ENCODE results near the gene ZNF169.
"Not testable (repeated sequence)": the region's sequence is repeated elsewhere in the genome, so short reads cannot be mapped to it uniquely, and the experiment has no call there.

The ZNF169 gene

GRCh38 chr9:94245651-94246050, 13.4 kb upstream of the ZNF169 start:
- FAIRE-seq: no peak
- no peak for DNase-seq (ENCODE audit: insufficient read length, low spot score)
- TF ChIP-seq PAX5 (IDR thresholded peaks at IDR 0.05; ENCODE audit: insufficient read depth, low read length, severe bottlenecking): no peak
- no peak for TF ChIP-seq SPI1 (IDR thresholded peaks at IDR 0.05; ENCODE audit: low read depth, low read length)
- TF ChIP-seq POU2F2 (IDR thresholded peaks at IDR 0.05; ENCODE audit: low read depth, low read length): no peak
- TF ChIP-seq TAF1 (IDR thresholded peaks at IDR 0.05; ENCODE audit: low read depth, low read length): no peak
- TF ChIP-seq POLR2A (IDR thresholded peaks at IDR 0.05; ENCODE audit: low read depth, low read length): no peak
- TF ChIP-seq POLR2AphosphoS5 (IDR thresholded peaks at IDR 0.05; ENCODE audit: low read depth, low read length): no peak

GRCh38 chr9:94250456-94250855, 8.6 kb upstream of the ZNF169 start:
- TF ChIP-seq POLR2A (IDR thresholded peaks at IDR 0.05; ENCODE audit: low read depth, low read length): no peak
- no peak for TF ChIP-seq POLR2AphosphoS5 (IDR thresholded peaks at IDR 0.05; ENCODE audit: low read depth, low read length)
- no peak for TF ChIP-seq POU2F2 (IDR thresholded peaks at IDR 0.05; ENCODE audit: low read depth, low read length)
- no peak for TF ChIP-seq PAX5 (IDR thresholded peaks at IDR 0.05; ENCODE audit: insufficient read depth, low read length, severe bottlenecking)
- no peak for TF ChIP-seq TAF1 (IDR thresholded peaks at IDR 0.05; ENCODE audit: low read depth, low read length)
- TF ChIP-seq SPI1 (IDR thresholded peaks at IDR 0.05; ENCODE audit: low read depth, low read length): no peak
- DNase-seq (ENCODE audit: insufficient read length, low spot score) (no peak), FAIRE-seq (no peak)

GRCh38 chr9:94256007-94256406, 3.1 kb upstream of the ZNF169 start:
- no peak for FAIRE-seq
- no peak for DNase-seq (ENCODE audit: insufficient read length, low spot score)
- TF ChIP-seq POLR2AphosphoS5 (IDR thresholded peaks at IDR 0.05; ENCODE audit: low read depth, low read length): no peak
- TF ChIP-seq POU2F2 (IDR thresholded peaks at IDR 0.05; ENCODE audit: low read depth, low read length): no peak
- no peak for TF ChIP-seq PAX5 (IDR thresholded peaks at IDR 0.05; ENCODE audit: insufficient read depth, low read length, severe bottlenecking)
- no peak for TF ChIP-seq TAF1 (IDR thresholded peaks at IDR 0.05; ENCODE audit: low read depth, low read length)
- no peak for TF ChIP-seq POLR2A (IDR thresholded peaks at IDR 0.05; ENCODE audit: low read depth, low read length)
- TF ChIP-seq SPI1 (IDR thresholded peaks at IDR 0.05; ENCODE audit: low read depth, low read length): no peak

GRCh38 chr9:94265626-94266402, 6.7 kb downstream of the ZNF169 start:
- not testable (repeated sequence) for FAIRE-seq; DNase-seq (ENCODE audit: insufficient read length, low spot score)

- DNase-seq (ENCODE audit: insufficient read length, low spot score) (no peak), FAIRE-seq (no peak)
- TF ChIP-seq POLR2A (IDR thresholded peaks at IDR 0.05; ENCODE audit: low read depth, low read length) (no peak), TAF1 (IDR thresholded peaks at IDR 0.05; ENCODE audit: low read depth, low read length) (no peak), POU2F2 (IDR thresholded peaks at IDR 0.05; ENCODE audit: low read depth, low read length) (no peak), POLR2AphosphoS5 (IDR thresholded peaks at IDR 0.05; ENCODE audit: low read depth, low read length) (no peak), SPI1 (IDR thresholded peaks at IDR 0.05; ENCODE audit: low read depth, low read length) (no peak), PAX5 (IDR thresholded peaks at IDR 0.05; ENCODE audit: insufficient read depth, low read length, severe bottlenecking) (no peak)
Observed at GRCh38 chr9:94269264-94269663, 10.2 kb downstream of the ZNF169 start.

GRCh38 chr9:94270009-94270408, 10.9 kb downstream of the ZNF169 start:
- TF ChIP-seq SPI1 (IDR thresholded peaks at IDR 0.05; ENCODE audit: low read depth, low read length) (no peak), POLR2AphosphoS5 (IDR thresholded peaks at IDR 0.05; ENCODE audit: low read depth, low read length) (no peak), POU2F2 (IDR thresholded peaks at IDR 0.05; ENCODE audit: low read depth, low read length) (no peak), TAF1 (IDR thresholded peaks at IDR 0.05; ENCODE audit: low read depth, low read length) (no peak), PAX5 (IDR thresholded peaks at IDR 0.05; ENCODE audit: insufficient read depth, low read length, severe bottlenecking) (no peak), POLR2A (IDR thresholded peaks at IDR 0.05; ENCODE audit: low read depth, low read length) (no peak)
- FAIRE-seq (no peak), DNase-seq (ENCODE audit: insufficient read length, low spot score) (no peak)

GRCh38 chr9:94277029-94277428, 17.9 kb downstream of the ZNF169 start:
- FAIRE-seq; DNase-seq (ENCODE audit: insufficient read length, low spot score): not testable (repeated sequence)

GRCh38 chr9:94277885-94278536, 18.9 kb downstream of the ZNF169 start:
- TF ChIP-seq SPI1 (IDR thresholded peaks at IDR 0.05; ENCODE audit: low read depth, low read length) (no peak), POLR2A (IDR thresholded peaks at IDR 0.05; ENCODE audit: low read depth, low read length) (no peak), POU2F2 (IDR thresholded peaks at IDR 0.05; ENCODE audit: low read depth, low read length) (no peak), PAX5 (IDR thresholded peaks at IDR 0.05; ENCODE audit: insufficient read depth, low read length, severe bottlenecking) (no peak), POLR2AphosphoS5 (IDR thresholded peaks at IDR 0.05; ENCODE audit: low read depth, low read length) (no peak), TAF1 (IDR thresholded peaks at IDR 0.05; ENCODE audit: low read depth, low read length) (no peak)

GRCh38 chr9:94280409-94280989, 21.4 kb downstream of the ZNF169 start:
- TF ChIP-seq POLR2AphosphoS5 (IDR thresholded peaks at IDR 0.05; ENCODE audit: low read depth, low read length) (no peak), PAX5 (IDR thresholded peaks at IDR 0.05; ENCODE audit: insufficient read depth, low read length, severe bottlenecking) (no peak), POU2F2 (IDR thresholded peaks at IDR 0.05; ENCODE audit: low read depth, low read length) (no peak)
- no peak for FAIRE-seq
- no peak for DNase-seq (ENCODE audit: insufficient read length, low spot score)

More at GRCh38 chr9:94277885-94278536, 18.9 kb downstream of the ZNF169 start:
- DNase-seq (ENCODE audit: insufficient read length, low spot score) (no peak), FAIRE-seq (no peak)

- FAIRE-seq: no peak
Observed at GRCh38 chr9:94281101-94281500, 22.0 kb downstream of the ZNF169 start.

More at GRCh38 chr9:94281101-94281500, 22.0 kb downstream of the ZNF169 start:
- DNase-seq (ENCODE audit: insufficient read length, low spot score): no peak
- TF ChIP-seq TAF1 (IDR thresholded peaks at IDR 0.05; ENCODE audit: low read depth, low read length): no peak
- TF ChIP-seq POLR2AphosphoS5 (IDR thresholded peaks at IDR 0.05; ENCODE audit: low read depth, low read length): no peak
- TF ChIP-seq POLR2A (IDR thresholded peaks at IDR 0.05; ENCODE audit: low read depth, low read length): no peak
- no peak for TF ChIP-seq SPI1 (IDR thresholded peaks at IDR 0.05; ENCODE audit: low read depth, low read length)
- TF ChIP-seq PAX5 (IDR thresholded peaks at IDR 0.05; ENCODE audit: insufficient read depth, low read length, severe bottlenecking): no peak
- no peak for TF ChIP-seq POU2F2 (IDR thresholded peaks at IDR 0.05; ENCODE audit: low read depth, low read length)
